ENCODE measurements around the gene NTNG2. TPM values are rescaled to one million over a fixed set of nuclear protein-coding genes. Genes with fewer than 3 reads are reported as not detected.

The NTNG2 gene
- total RNA-seq, 1 experiment from 2014 or later = 0.37 TPM

GRCh38 chr9:132163876-132164603 is 2.2 kb downstream of the NTNG2 start:
- DNase-seq (ENCODE audit: low read depth, low spot score) = no peak
- in situ Hi-C loops (cut with HindIII; ENCODE audit: low pct_unique_long_range_greater_than_20kb, low sequenced_read_pairs) = loop anchor here (25.0 kb wide), 1 partner anchor 98 kb away; no protein-coding TSS in a partner anchor

GRCh38 chr9:132164604-132165362 is 2.9 kb downstream of the NTNG2 start:
- DNase-seq (ENCODE audit: low read depth, low spot score) = no peak
- in situ Hi-C loops (cut with HindIII; ENCODE audit: low pct_unique_long_range_greater_than_20kb, low sequenced_read_pairs) = loop anchor here (25.0 kb wide), 1 partner anchor 98 kb away; no protein-coding TSS in a partner anchor

- DNase-seq (ENCODE audit: low read depth, low spot score) = peak; percentile 32
- in situ Hi-C loops (cut with HindIII; ENCODE audit: low pct_unique_long_range_greater_than_20kb, low sequenced_read_pairs) = loop anchor here (25.0 kb wide), 1 partner anchor 96 kb away; no protein-coding TSS in a partner anchor
These were observed 4.7 kb downstream of the NTNG2 start for GRCh38 chr9:132166599-132166998.

GRCh38 chr9:132167192-132167591 is 5.3 kb downstream of the NTNG2 start:
- DNase-seq (ENCODE audit: low read depth, low spot score) = no peak
- in situ Hi-C loops (cut with HindIII; ENCODE audit: low pct_unique_long_range_greater_than_20kb, low sequenced_read_pairs) = loop anchor here (25.0 kb wide), 1 partner anchor 95 kb away; no protein-coding TSS in a partner anchor

- DNase-seq (ENCODE audit: low read depth, low spot score) = no peak
- in situ Hi-C loops (cut with HindIII; ENCODE audit: low pct_unique_long_range_greater_than_20kb, low sequenced_read_pairs) = loop anchor here (25.0 kb wide), 1 partner anchor 94 kb away; no protein-coding TSS in a partner anchor
These were observed 6.5 kb downstream of the NTNG2 start for GRCh38 chr9:132168347-132168746.

- in situ Hi-C loops (cut with HindIII; ENCODE audit: low pct_unique_long_range_greater_than_20kb, low sequenced_read_pairs) = loop anchor here (25.0 kb wide), 1 partner anchor 93 kb away; no protein-coding TSS in a partner anchor
- no peak for DNase-seq (ENCODE audit: low read depth, low spot score)
These were observed 7.0 kb downstream of the NTNG2 start for GRCh38 chr9:132168851-132169250.

- in situ Hi-C loops (cut with HindIII; ENCODE audit: low pct_unique_long_range_greater_than_20kb, low sequenced_read_pairs) = loop anchor here (25.0 kb wide), 1 partner anchor 92 kb away; no protein-coding TSS in a partner anchor
- DNase-seq (ENCODE audit: low read depth, low spot score) = peak; percentile 71
These were observed 8.0 kb downstream of the NTNG2 start for GRCh38 chr9:132169672-132170392.

- no peak for DNase-seq (ENCODE audit: low read depth, low spot score)
- in situ Hi-C loops (cut with HindIII; ENCODE audit: low pct_unique_long_range_greater_than_20kb, low sequenced_read_pairs) = loop anchor here (25.0 kb wide), 1 partner anchor 91 kb away; no protein-coding TSS in a partner anchor
These were observed 9.8 kb downstream of the NTNG2 start for GRCh38 chr9:132171702-132172101.

- in situ Hi-C loops (cut with HindIII; ENCODE audit: low pct_unique_long_range_greater_than_20kb, low sequenced_read_pairs) = loop anchor here (25.0 kb wide), 1 partner anchor 90 kb away; no protein-coding TSS in a partner anchor
- DNase-seq (ENCODE audit: low read depth, low spot score) = no peak
These were observed 10.3 kb downstream of the NTNG2 start for GRCh38 chr9:132172185-132172584.

GRCh38 chr9:132175431-132175830 is 13.6 kb downstream of the NTNG2 start:
- DNase-seq (ENCODE audit: low read depth, low spot score) = no peak
- in situ Hi-C loops (cut with HindIII; ENCODE audit: low pct_unique_long_range_greater_than_20kb, low sequenced_read_pairs) = no loop called here

- in situ Hi-C loops (cut with HindIII; ENCODE audit: low pct_unique_long_range_greater_than_20kb, low sequenced_read_pairs) = no loop called here
- DNase-seq (ENCODE audit: low read depth, low spot score) = no peak
These were observed 14.5 kb downstream of the NTNG2 start for GRCh38 chr9:132176338-132176737.

- DNase-seq (ENCODE audit: low read depth, low spot score) = no peak
- in situ Hi-C loops (cut with HindIII; ENCODE audit: low pct_unique_long_range_greater_than_20kb, low sequenced_read_pairs) = no loop called here
These were observed 20.0 kb downstream of the NTNG2 start for GRCh38 chr9:132181796-132182313.

GRCh38 chr9:132182314-132183091 is 20.6 kb downstream of the NTNG2 start:
- peak; percentile 33 for DNase-seq (ENCODE audit: low read depth, low spot score)

GRCh38 chr9:132183134-132183533 is 21.3 kb downstream of the NTNG2 start:
- in situ Hi-C loops (cut with HindIII; ENCODE audit: low pct_unique_long_range_greater_than_20kb, low sequenced_read_pairs) = no loop called here
- no peak for DNase-seq (ENCODE audit: low read depth, low spot score)

More at GRCh38 chr9:132182314-132183091, 20.6 kb downstream of the NTNG2 start:
- in situ Hi-C loops (cut with HindIII; ENCODE audit: low pct_unique_long_range_greater_than_20kb, low sequenced_read_pairs) = no loop called here

GRCh38 chr9:132183715-132184114 is 21.9 kb downstream of the NTNG2 start:
- in situ Hi-C loops (cut with HindIII; ENCODE audit: low pct_unique_long_range_greater_than_20kb, low sequenced_read_pairs) = no loop called here

GRCh38 chr9:132184124-132184523 is 22.3 kb downstream of the NTNG2 start:
- in situ Hi-C loops (cut with HindIII; ENCODE audit: low pct_unique_long_range_greater_than_20kb, low sequenced_read_pairs) = no loop called here
- no peak for DNase-seq (ENCODE audit: low read depth, low spot score)

More at GRCh38 chr9:132183715-132184114, 21.9 kb downstream of the NTNG2 start:
- DNase-seq (ENCODE audit: low read depth, low spot score) = no peak

Measured in SK-MEL-5 (cell line).